VCaP (cell line): Measurements from ENCODE around the gene WDR45B.
A peak's percentile ranks its signal among the peaks of the same experiment; 100 is the strongest.

ENCODE experiments used
- H3K27ac ChIP-seq: fragments of 450-650 bp; 2 replicates; pipeline ENCODE4 v1.5.1; 2017
- CTCF ChIP-seq: fragments of 450-650 bp; conservative IDR thresholded peaks from 2 replicates; pipeline ENCODE4 v1.5.1; 2017; ENCODE audit warnings: mild to moderate bottlenecking, moderate library complexity

WDR45B gene

GRCh38 chr17:82590881-82591539 is 57.2 kb downstream of the WDR45B start:
- TF ChIP-seq CTCF: no peak
- H3K27ac ChIP-seq: peak overlapping the region; percentile 96

- no peak for TF ChIP-seq CTCF
- H3K27ac ChIP-seq: peak overlapping the region; percentile 96; the same call in 1 of the 2 replicates
Observed at GRCh38 chr17:82590216-82590615, 58.0 kb downstream of the WDR45B start.

- H3K27ac ChIP-seq: peak overlapping the region; percentile 96; the same call in 1 of the 2 replicates
- no peak for TF ChIP-seq CTCF
Observed at GRCh38 chr17:82589851-82590180, 58.4 kb downstream of the WDR45B start.

- TF ChIP-seq CTCF: no peak
- H3K27ac ChIP-seq: 0 out of 2 replicates have a peak overlapping the region, but pooled peaks have one; percentile 1
Observed at GRCh38 chr17:82588266-82589175, 59.7 kb downstream of the WDR45B start.

- no peak for TF ChIP-seq CTCF
- H3K27ac ChIP-seq: peak overlapping the region; percentile 15; the same call in 1 of the 2 replicates
Observed at GRCh38 chr17:82587234-82588086, 60.8 kb downstream of the WDR45B start.

GRCh38 chr17:82586576-82587233 is 61.5 kb downstream of the WDR45B start:
- H3K27ac ChIP-seq: peak overlapping the region; percentile 15; the same call in 1 of the 2 replicates
- no peak for TF ChIP-seq CTCF

- H3K27ac ChIP-seq: peak overlapping the region; percentile 60
Observed at GRCh38 chr17:82585935-82586575, 62.2 kb downstream of the WDR45B start.
